Measurements from ENCODE around the gene NDUFB7.

The NDUFB7 gene

DNA sequence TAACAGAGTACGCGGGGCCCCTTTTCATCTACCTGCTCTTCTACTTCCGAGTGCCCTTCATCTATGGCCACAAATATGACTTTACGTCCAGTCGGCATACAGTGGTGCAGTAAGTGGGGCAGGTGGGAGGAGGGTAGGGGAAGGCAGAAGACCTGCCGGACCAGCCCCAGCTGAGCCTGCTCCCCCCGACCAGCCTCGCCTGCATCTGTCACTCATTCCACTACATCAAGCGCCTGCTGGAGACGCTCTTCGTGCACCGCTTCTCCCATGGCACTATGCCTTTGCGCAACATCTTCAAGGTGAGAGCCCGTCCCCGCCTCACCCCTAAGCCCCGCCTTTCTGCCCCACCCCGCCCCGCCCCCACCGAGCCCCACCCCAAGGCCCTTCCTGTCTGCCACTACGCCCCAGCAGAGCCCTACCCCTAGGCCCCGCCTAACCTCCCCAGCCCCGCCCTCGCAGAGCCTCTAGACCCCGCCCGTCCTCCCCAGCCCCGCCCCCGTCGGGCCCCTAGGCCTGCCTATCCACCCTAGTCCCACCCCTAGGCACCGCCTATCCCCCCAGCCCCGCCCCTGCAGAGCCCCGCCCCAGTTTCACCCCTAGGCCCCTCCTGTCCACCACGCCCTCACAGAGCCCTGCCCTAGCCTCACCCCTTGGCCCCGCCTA, 7.7 kb downstream of the NDUFB7 start:
- no peak for DNase-seq (ENCODE audit: low read depth)
- no peak for TF ChIP-seq CTCF (IDR thresholded peaks at IDR 0.05; ENCODE audit: control insufficient read depth, insufficient read depth, low read depth, low read length, missing control alignments)
- no peak overlapping the region for H3K4me3 ChIP-seq (ENCODE audit: control insufficient read depth, low read depth, low read length)

- no peak overlapping the region for H3K4me3 ChIP-seq (ENCODE audit: control insufficient read depth, low read depth, low read length)
- DNase-seq (ENCODE audit: low read depth), result no peak
- TF ChIP-seq CTCF (IDR thresholded peaks at IDR 0.05; ENCODE audit: control insufficient read depth, insufficient read depth, low read depth, low read length, missing control alignments), result no peak
Measured at GRCh38 chr19:14563590-14563926, 8.3 kb downstream of the NDUFB7 start.

DNA sequence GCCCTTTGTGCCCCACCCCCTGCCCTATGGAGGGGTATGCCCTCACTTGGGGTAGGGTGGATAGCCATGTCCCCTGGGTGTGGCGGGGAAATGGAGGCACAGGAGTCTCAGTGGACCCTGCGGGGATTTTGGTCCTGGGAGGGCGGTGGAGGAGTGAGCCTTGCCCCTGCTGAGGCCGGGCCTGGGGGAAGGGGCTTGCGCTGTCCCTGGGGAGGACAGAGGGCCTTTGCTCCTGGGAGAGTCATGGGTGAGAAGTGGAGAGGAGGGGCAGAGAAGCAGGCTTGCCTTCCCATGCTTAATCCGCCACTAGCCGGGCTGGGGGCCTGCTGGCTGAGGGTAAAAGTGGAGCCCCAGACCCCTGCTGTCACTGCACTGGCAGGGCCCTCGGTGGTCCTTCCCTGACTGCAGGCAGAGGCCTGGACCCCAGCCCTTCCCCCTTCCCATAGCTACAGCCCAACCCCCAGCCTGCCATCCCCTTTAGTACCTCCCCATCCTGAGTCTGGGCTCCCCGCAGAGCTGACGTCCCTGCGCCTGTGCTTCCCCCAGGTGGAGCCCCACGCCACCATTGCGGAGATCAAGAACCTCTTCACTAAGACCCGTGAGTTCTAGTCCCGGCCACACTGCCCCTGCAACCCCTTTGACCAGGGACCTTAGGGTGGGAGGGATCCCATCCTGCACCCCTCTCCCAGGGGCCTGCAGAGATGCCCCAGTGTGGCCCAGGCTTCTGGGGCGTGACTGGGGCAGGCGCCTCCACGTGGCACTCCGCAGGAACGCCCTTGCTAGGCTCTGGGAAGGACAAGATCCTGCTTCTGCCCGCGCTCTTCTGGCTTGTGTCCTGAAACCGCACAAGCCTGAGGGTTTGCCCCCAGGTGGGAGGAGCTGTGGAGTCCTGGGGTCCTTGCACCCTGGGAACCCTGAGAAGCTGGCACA, 8.9 kb downstream of the NDUFB7 start:
- no peak overlapping the region for H3K4me3 ChIP-seq (ENCODE audit: control insufficient read depth, low read depth, low read length)
- DNase-seq (ENCODE audit: low read depth), result no peak
- no peak for TF ChIP-seq CTCF (IDR thresholded peaks at IDR 0.05; ENCODE audit: control insufficient read depth, insufficient read depth, low read depth, low read length, missing control alignments)

DNA sequence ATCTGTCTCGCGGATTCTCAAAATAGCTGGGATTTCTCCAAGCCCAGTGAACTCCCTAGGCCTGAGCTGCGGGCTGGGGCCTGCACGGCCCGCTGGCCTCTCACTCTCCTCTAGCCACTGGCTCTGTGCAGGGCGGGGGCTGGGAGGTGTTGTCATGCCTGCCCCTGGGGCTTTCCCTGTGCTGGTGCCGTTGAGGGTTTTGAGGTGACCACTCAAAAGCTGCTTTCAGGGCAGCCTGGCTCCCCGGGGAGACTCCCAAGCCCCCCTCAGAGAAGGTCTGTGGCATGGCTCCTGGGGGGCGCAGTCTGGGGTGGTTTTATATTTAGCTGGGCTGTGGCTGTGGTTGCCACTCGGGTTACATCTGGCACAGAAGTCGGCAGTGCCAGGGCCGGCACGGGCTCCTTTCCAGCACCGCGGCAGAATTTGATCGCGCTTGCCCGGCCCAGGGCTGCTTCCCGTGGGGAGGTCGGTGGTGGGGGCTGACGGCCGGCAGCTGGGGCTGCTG, 10.0 kb downstream of the NDUFB7 start:
- no peak for DNase-seq (ENCODE audit: low read depth)
- TF ChIP-seq CTCF (IDR thresholded peaks at IDR 0.05; ENCODE audit: control insufficient read depth, insufficient read depth, low read depth, low read length, missing control alignments), result no peak
- H3K4me3 ChIP-seq (ENCODE audit: control insufficient read depth, low read depth, low read length), result no peak overlapping the region

DNA sequence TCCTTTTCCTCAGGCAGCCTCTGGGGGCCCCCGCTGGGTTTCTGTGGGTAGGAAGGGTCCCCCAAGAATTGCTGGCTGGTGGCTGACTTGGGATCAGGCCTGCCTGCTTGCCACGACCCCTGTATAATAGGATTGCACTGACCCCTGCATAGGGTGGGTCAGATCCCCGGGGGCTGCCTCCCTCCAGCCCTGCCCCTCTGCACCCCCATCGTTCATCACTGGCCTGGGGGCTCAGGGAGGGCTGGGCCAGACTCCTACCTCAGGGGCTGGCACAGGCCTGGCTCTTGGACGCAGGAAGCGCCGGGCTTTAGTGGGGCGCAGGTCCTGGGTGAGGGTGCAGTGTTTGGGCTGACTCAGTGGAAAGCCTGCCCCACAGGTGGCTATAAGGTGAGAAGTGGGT, 10.6 kb downstream of the NDUFB7 start:
- TF ChIP-seq CTCF (IDR thresholded peaks at IDR 0.05; ENCODE audit: control insufficient read depth, insufficient read depth, low read depth, low read length, missing control alignments), result no peak
- no peak for DNase-seq (ENCODE audit: low read depth)
- H3K4me3 ChIP-seq (ENCODE audit: control insufficient read depth, low read depth, low read length), result no peak overlapping the region

DNA sequence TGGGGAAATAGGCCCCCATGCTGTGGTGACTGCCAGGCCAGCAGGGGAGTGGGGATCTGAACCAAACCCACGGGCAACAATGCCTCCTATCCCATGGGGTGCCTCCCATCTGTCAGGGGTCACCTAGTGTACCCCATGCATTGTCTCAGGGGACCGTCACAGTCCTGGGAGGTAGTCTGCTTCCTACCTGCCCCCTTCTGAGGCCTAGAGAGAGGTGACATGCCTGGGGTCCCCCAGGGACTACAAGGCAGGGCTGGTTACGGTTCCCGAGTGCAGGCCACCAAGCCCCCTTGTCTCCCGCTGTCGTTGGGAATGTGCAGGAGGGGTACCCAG, 11.1 kb downstream of the NDUFB7 start:
- no peak for DNase-seq (ENCODE audit: low read depth)
- no peak overlapping the region for H3K4me3 ChIP-seq (ENCODE audit: control insufficient read depth, low read depth, low read length)
- TF ChIP-seq CTCF (IDR thresholded peaks at IDR 0.05; ENCODE audit: control insufficient read depth, insufficient read depth, low read depth, low read length, missing control alignments), result no peak

Measured in AG09309 (cell line).